Esophagus muscularis mucosa (tissue), 3 donors: ENCODE results near the gene FXR1.

Source experiments
- POLR2A ChIP-seq: fragments of 450-650 bp; IDR thresholded peaks from one replicate; pipeline ENCODE4 v1.6.1; 2017; ENCODE audit warnings: antibody characterized with exemption, moderate library complexity, mild to moderate bottlenecking, low read depth
- TF ChIP-seq, protein P1 (sequence below), 3 experiments: fragments of 200-600 bp in 2 of 3; fragments of 450-650 bp in 1 of 3; sonication (generic) in 2 of 3; IDR thresholded peaks; one replicate each; pipeline ENCODE4 v1.5.1; 2017 to 2019; ENCODE audit warnings: antibody characterized with exemption in 3 of 3, mild to moderate bottlenecking in 2 of 3, moderate library complexity in 1 of 3

- TF ChIP-seq POLR2A: no peak
- TF ChIP-seq, protein P1, sequence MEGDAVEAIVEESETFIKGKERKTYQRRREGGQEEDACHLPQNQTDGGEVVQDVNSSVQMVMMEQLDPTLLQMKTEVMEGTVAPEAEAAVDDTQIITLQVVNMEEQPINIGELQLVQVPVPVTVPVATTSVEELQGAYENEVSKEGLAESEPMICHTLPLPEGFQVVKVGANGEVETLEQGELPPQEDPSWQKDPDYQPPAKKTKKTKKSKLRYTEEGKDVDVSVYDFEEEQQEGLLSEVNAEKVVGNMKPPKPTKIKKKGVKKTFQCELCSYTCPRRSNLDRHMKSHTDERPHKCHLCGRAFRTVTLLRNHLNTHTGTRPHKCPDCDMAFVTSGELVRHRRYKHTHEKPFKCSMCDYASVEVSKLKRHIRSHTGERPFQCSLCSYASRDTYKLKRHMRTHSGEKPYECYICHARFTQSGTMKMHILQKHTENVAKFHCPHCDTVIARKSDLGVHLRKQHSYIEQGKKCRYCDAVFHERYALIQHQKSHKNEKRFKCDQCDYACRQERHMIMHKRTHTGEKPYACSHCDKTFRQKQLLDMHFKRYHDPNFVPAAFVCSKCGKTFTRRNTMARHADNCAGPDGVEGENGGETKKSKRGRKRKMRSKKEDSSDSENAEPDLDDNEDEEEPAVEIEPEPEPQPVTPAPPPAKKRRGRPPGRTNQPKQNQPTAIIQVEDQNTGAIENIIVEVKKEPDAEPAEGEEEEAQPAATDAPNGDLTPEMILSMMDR (IDR thresholded peaks at IDR 0.05): peak in 1 of 3 experiments; percentile 11
These were observed 42.3 kb upstream of the FXR1 start for GRCh38 chr3:180870008-180870699.
